HG03442 (cell line): ENCODE results near the gene CD200R1L.

Experiments used
- ATAC-seq: cut with Tn5 transposase; IDR thresholded peaks from one replicate; pipeline ENCODE4 v1.9.1; 2021; ENCODE audit warnings: mild to moderate bottlenecking, moderate library complexity; ENCODE audit not compliant: unreplicated experiment

Gene CD200R1L

GRCh38 chr3:112769286-112769978 is 77.2 kb downstream of the CD200R1L start:
- ATAC-seq: no peak

GRCh38 chr3:112767777-112768176 is 78.9 kb downstream of the CD200R1L start:
- ATAC-seq: no peak

GRCh38 chr3:112767177-112767576 is 79.5 kb downstream of the CD200R1L start:
- ATAC-seq: peak; percentile 60
